Amniotic stem cell (primary cell): ENCODE measurements around the gene ZNF22.

Experiments used
- DNase-seq: peaks from one replicate; lab custom pipeline; 2025; lab: John Stamatoyannopoulos, UW

Gene ZNF22

GRCh38 chr10:45000752-45001380 is at the start of gene ZNF22:
Gene ZNF22, plus strand, starts transcription at chr10:45000923. Its CDS starts 2,446 bp downstream, at chr10:45003369.
- DNase-seq, result no peak

- no peak for DNase-seq
Measured at GRCh38 chr10:44951576-44952226, 49.0 kb upstream of the ZNF22 start.

GRCh38 chr10:44952779-44953231 is 47.9 kb upstream of the ZNF22 start:
- no peak for DNase-seq

GRCh38 chr10:44954042-44954441 is 46.7 kb upstream of the ZNF22 start:
- DNase-seq, result no peak

GRCh38 chr10:44954962-44955361 is 45.8 kb upstream of the ZNF22 start:
- no peak for DNase-seq

DNA sequence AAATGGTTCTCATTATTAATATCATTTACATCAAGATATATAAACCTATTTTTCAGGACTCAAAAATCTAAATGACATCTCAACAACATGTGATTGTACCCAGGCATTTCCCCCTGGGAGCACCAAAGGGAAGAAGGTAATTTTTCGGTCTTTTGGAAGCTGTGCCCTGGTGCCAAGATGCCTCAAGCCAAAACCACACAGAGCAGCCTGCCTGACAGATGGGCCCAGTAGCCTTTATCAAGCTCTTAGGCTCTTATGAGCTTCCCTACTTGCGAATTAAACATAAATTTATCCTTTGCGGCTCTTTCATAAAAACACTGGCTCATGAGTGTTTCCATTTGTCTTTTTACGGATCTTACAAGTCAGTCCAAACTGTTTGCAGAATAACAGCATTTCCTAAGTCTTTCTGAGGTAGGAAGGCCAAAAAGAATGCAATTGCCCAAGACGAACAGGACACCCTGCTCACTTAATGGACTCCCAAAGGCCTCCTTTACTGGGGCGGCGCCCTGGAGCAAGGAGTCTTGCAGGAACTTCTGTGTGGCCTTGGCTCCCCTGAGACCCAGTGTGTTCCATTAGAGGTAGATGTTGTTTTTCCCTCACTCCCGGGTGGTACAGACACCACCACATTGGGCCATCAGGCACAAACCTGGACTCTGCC is 45.2 kb upstream of the ZNF22 start:
- DNase-seq, result no peak

GRCh38 chr10:44956226-44956625 is 44.5 kb upstream of the ZNF22 start:
- DNase-seq, result no peak

GRCh38 chr10:44956717-44957706 is 43.7 kb upstream of the ZNF22 start:
- DNase-seq, result no peak

GRCh38 chr10:44958196-44958897 is 42.4 kb upstream of the ZNF22 start:
- DNase-seq, result peak; percentile 7

DNA sequence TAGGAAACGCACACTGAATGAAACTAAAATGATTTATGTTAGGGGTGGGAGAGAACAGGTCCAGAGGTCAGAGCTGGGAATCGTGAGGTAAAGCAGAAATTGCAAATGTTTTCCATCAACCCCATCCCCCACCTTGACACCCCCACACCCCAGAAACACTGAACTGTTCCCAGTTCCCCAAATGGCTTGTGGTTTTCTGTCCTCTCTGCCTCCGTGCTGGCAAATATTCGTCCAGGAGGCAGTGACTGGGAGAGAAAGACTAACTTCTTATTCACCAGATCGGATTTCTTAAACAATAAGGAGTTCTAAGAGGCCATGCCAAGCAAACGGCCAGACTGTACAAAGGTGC is 41.9 kb upstream of the ZNF22 start:
- DNase-seq, result no peak

DNA sequence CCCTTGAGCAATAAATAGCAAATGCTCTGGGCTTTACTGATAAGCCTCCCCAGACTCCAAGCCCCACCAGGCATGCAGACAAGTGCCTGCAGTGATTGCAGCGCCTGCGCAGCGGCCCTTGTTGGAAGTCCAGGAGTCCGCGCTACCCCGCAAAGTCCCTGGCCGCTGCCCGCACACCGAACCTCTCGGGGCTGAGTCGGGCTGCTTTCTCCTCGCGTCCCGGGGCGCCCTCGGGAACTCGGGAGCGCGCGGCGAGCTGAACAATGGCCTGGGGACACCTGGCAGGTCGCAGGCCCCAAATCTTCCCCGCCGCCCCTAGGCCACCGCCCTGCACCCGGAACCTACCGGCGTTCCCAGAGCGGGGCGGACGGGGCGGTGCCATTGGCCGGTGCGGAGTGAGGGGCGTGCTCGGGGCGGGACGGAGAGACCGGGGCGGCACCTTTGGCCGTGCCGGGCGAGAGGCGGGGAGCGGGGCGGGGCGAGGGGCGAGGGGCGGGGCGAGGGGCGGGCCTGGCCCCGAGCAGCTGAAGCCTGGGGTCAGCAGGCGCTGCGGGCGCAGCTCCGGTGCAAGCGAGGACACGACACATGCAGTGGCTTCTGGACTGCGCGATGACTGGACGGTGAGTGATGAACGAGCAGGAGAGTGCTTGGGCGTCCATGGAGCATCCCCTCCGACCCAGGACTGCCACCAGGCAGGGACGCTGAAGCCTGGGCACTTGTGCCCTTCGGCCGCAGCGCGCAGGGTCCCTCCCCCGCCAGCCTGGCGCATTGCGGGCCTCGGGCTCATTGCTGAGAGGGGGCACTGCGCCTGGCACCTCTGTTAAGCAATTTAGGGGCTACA is 41.3 kb upstream of the ZNF22 start, which contains the start of gene RASSF4:
Gene RASSF4, plus strand, starts transcription at position 556 of the 841 bp plus-strand sequence. CDS start 10,401 bp downstream, outside the sequence.
- peak; percentile 63 for DNase-seq

GRCh38 chr10:44960088-44960460 is 40.6 kb upstream of the ZNF22 start:
- DNase-seq, result no peak

DNA sequence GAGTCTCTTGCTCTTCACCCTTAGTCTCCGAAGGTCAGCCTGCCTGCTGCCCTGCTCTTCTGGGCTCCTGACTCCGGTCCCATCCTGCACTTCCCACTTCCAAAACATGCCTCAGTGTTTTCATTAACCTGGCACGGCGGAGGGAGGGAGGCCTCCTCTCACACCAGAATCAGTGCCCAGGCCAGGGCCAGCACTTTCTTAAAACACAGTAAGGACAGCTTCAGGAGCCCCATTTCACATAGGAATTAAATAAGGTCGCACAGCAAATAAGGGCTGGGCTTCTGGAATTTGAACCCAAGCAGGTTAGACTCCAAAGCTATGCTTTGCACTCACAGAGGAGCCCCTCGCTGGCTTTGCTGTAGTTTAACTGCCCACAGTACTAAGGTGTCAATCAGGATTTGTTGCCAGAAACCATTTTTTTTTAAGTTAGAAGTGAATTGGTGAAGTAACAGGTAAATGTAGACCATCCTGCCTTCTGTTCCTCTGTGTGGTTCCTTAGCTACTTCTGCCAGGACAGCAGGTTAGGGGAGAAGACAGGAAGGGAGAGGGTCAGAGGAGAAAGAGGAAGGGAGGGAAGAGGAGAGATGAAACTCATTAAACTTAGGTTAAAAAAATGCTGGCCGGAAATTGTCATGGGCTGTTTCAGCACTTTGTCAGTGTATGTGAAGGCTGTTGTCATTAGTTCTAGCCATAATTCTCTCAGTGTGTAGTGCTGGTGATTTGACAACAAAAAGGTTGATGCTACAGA is 40.1 kb upstream of the ZNF22 start:
- DNase-seq, result no peak

GRCh38 chr10:44961230-44961571 is 39.5 kb upstream of the ZNF22 start:
- no peak for DNase-seq

GRCh38 chr10:44961931-44962750 is 38.6 kb upstream of the ZNF22 start:
- no peak for DNase-seq

DNA sequence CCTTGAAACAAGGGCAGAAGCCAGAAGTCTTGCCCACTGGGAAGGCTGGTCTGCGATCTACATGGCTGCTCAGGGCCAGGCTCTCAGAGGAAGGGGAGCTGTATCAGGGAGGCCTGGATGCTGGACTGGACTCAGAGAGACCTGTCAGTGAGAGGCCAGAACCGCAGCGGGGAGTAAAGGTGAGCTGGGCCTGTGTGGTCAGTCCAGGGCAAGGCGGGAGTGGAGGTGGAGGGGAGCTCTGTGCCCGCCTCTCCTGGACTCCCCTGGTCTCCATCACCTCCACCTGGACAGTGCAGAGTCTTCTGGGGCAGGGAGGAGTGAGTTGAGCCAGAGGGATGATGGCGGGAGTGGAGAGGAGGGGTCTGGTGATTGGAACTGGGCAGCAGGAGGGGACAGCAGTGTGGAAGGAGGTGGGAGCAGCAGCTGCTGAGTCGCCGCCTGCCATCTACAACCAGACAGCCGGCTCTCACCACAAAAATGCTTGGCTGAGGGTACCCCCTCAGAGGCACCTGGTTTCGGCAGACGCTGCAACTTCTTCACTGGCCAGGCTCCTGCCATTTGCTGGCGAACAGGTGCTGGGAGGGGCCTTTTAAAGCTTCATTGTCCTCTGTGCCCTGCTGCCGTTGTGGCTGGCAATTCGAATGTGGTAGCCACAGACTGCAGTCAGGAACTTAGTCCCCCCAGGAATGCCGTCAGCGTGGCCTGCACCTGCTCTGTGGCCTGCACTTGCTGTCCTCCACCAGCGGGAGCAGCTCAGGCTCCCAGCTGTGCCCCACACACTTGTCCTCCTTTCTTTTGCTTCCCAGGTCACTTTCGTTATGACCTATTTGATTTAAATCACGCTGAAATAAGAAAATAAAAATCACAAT is 37.6 kb upstream of the ZNF22 start:
- DNase-seq, result no peak

DNA sequence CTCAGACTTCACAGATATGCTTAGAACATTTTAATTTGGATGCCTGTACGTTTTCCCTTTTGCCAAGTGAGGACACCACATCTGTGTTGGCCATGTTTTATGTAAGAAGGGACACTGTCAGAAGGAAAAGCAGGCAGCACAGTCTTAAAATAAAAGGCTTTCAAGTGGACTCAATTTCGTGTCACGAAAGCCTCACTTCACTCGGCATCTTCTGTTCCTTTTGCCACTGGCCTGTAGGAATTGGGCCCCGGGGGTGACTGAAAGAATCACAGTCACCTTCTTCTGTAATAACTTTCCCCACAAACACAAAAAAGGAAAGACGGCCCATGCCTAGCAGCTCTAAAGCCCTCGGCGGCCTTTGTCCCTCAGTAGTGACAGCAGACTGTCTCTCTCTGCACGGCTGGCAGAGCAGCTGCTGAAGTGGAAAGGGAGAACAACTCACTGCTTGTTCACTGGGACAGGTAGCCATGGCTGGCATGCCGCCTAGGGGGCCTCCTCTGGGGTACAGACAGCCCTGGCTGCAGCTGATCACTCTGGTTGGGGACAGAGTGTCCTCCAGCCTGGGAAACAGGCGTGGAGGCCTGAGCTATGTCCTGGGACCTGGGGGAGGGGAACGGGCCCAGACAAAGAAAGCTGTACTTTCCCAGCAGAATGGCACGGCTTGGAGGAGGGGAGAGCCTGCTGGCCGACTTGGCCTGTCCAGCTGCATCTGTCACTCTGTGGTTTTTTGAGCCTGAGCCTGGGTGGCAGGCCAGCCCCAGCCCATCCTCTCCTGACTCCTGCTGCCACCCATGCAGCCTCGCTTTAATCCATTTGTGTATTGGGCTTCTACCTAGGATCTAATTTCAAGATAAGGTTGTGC is 36.7 kb upstream of the ZNF22 start:
- no peak for DNase-seq
